Activated CD8-positive, alpha-beta T cell treated with anti-CD3 and anti-CD28 coated beads for 36 hours (primary cell): ENCODE measurements around the gene IDH3G. TPM values are rescaled to one million over a fixed set of nuclear protein-coding genes. Genes with fewer than 3 reads are reported as not detected.
"Not testable (repeated sequence)": the region's sequence is repeated elsewhere in the genome, so short reads cannot be mapped to it uniquely, and the experiment has no call there.

Source experiments
- ATAC-seq: fragments of 200-7000 bp; cut with Tn5 transposase; one replicate; pipeline ENCODE4 v1.10.0; 2021; ENCODE audit warnings: mild to moderate bottlenecking, moderate library complexity
- CTCF ChIA-PET: fragments of 350-600 bp; sonication (Branson Sonifier 250); formaldehyde crosslinking; loops from one replicate; lab custom pipeline; 2021; ENCODE audit warnings: antibody characterized with exemption; lab: Charles Lee
- POLR2A ChIA-PET: fragments of 350-600 bp; sonication (Branson Sonifier 250); formaldehyde crosslinking; loops from one replicate; lab custom pipeline; 2021; ENCODE audit warnings: antibody characterized with exemption; lab: Charles Lee
- DNase-seq: peaks from one replicate; pipeline ENCODE4 v3.0.0-alpha.2; 2020
- H3K27ac Mint-ChIP-seq: one replicate; pipeline ENCODE4 v1.8.0; 2021; ENCODE audit warnings: mild to moderate bottlenecking, mixed read lengths
- H3K27me3 Mint-ChIP-seq: one replicate; pipeline ENCODE4 v1.8.0; 2021; ENCODE audit warnings: mixed read lengths
- H3K36me3 Mint-ChIP-seq: one replicate; pipeline ENCODE4 v1.8.0; 2021; ENCODE audit warnings: low read depth, mixed read lengths
- H3K4me1 Mint-ChIP-seq: one replicate; pipeline ENCODE4 v1.8.0; 2021; ENCODE audit warnings: low read depth, mixed read lengths
- H3K4me3 Mint-ChIP-seq: one replicate; pipeline ENCODE4 v1.8.0; 2021; ENCODE audit warnings: mild to moderate bottlenecking, moderate library complexity, mixed read lengths
- H3K9me3 Mint-ChIP-seq: one replicate; pipeline ENCODE4 v1.8.0; 2021; ENCODE audit warnings: mixed read lengths
- intact Hi-C: fragments of 100-400 bp; cut with micrococcal nuclease; formaldehyde crosslinking; loops from one replicate; pipeline ENCODE4 v1.10.0; 2022
- total RNA-seq, 2 experiments: library from RNA; stranded (reverse); gene quantifications; one replicate each; pipeline ENCODE4 v1.2.3, GENCODE V29; 2021
- TF ChIP-seq, protein P1 (sequence below): fragments of 200-600 bp; IDR thresholded peaks from one replicate; pipeline ENCODE4 v1.8.0; 2022; ENCODE audit warnings: antibody characterized with exemption, mild to moderate bottlenecking

The IDH3G gene
- total RNA-seq, 2 experiments from 2014 or later, result 54.3 to 56.9 TPM

- TF ChIP-seq, protein P1, sequence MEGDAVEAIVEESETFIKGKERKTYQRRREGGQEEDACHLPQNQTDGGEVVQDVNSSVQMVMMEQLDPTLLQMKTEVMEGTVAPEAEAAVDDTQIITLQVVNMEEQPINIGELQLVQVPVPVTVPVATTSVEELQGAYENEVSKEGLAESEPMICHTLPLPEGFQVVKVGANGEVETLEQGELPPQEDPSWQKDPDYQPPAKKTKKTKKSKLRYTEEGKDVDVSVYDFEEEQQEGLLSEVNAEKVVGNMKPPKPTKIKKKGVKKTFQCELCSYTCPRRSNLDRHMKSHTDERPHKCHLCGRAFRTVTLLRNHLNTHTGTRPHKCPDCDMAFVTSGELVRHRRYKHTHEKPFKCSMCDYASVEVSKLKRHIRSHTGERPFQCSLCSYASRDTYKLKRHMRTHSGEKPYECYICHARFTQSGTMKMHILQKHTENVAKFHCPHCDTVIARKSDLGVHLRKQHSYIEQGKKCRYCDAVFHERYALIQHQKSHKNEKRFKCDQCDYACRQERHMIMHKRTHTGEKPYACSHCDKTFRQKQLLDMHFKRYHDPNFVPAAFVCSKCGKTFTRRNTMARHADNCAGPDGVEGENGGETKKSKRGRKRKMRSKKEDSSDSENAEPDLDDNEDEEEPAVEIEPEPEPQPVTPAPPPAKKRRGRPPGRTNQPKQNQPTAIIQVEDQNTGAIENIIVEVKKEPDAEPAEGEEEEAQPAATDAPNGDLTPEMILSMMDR, result no peak
- H3K27me3 Mint-ChIP-seq, result no peaks in the 10 kb centered on the region
- H3K4me3 Mint-ChIP-seq, result no peak overlapping the region
- ChIA-PET POLR2A (no interaction called here), CTCF (interaction anchor here (1.2 to 2.0 kb wide), 5 partner anchors 8 to 204 kb away, joined by 3 to 10 read pairs (median 3); no protein-coding TSS in a partner anchor)
- H3K9me3 Mint-ChIP-seq, result no peaks in the 10 kb centered on the region
- no peaks in the 10 kb centered on the region for H3K36me3 Mint-ChIP-seq
- ATAC-seq (no peak), DNase-seq (no peak)
- H3K4me1 Mint-ChIP-seq, result peaks cover 11% of the 10 kb centered on the region
- no peak overlapping the region for H3K27ac Mint-ChIP-seq
- intact Hi-C loops, result loop anchor here (10.0 kb wide), 1 partner anchor 162 kb away; the partner anchor contains the start of gene ARHGAP4
Measured at GRCh38 chrX:153762626-153763173, 31.5 kb downstream of the IDH3G start.

DNA sequence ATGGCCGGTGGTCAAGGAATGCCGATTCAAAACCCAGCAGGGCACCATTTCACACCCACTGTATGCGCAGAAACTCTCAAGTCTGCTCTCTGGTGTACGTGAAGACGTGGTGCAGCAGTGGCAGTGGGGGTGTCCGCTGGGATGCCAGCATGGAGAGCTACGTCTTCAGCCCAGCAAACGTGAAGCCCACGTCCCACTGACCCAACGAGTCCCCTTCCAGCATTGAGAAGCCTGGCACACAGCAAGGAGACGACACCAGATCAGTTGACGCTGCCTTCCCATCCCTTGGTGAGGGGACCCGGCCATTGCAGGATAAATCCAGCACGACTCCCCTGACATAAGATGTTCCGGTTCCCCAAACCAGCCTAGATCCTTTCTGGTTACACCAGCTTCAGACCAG is 32.3 kb downstream of the IDH3G start:
- Mint-ChIP-seq H3K27ac (no peak overlapping the region), H3K27me3 (no peaks in the 10 kb centered on the region), H3K4me1 (peaks cover 9% of the 10 kb centered on the region), H3K4me3 (no peak overlapping the region), H3K36me3 (no peaks in the 10 kb centered on the region), H3K9me3 (no peaks in the 10 kb centered on the region)
- ChIA-PET POLR2A (no interaction called here), CTCF (no interaction called here)
- TF ChIP-seq, protein P1, result no peak
- intact Hi-C loops, result loop anchor here (10.0 kb wide), 1 partner anchor 163 kb away; the partner anchor contains the start of gene ARHGAP4
- ATAC-seq (no peak), DNase-seq (no peak)

DNA sequence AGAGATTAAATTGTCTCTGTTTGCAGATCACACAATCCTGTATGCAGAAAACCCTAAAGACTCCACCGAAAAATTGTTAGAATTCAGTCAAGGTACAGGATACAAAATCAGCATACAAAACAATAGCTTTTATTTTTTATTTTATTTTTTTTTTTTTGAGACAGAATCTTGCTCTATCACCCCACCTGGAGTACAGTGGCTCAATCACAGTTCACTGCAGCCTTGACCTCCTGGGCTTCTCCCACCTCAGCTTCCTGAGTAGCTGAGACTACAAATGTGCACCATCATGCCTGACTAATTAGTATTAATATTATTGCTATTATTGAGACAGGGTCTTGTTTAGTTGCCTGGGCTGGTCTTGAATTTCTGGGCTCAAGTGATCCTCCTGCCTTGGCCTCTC is 39.0 kb downstream of the IDH3G start:
- no peak overlapping the region for H3K27ac Mint-ChIP-seq
- no peaks in the 10 kb centered on the region for H3K4me1 Mint-ChIP-seq
- no peaks in the 10 kb centered on the region for H3K9me3 Mint-ChIP-seq
- ATAC-seq, result no peak
- ChIA-PET CTCF (interaction anchor here (0.6 to 1.7 kb wide), 3 partner anchors 8 to 71 kb away, joined by 3 to 10 read pairs (median 3); partner anchors contain the start of gene PLXNB3), POLR2A (no interaction called here)
- no peak for DNase-seq
- H3K27me3 Mint-ChIP-seq, result no peaks in the 10 kb centered on the region
- H3K4me3 Mint-ChIP-seq, result no peak overlapping the region
- TF ChIP-seq, protein P1, result no peak
- intact Hi-C loops, result no loop called here
- H3K36me3 Mint-ChIP-seq, result no peaks in the 10 kb centered on the region

- H3K4me3 Mint-ChIP-seq, result no peak overlapping the region
- DNase-seq, result no peak
- H3K27ac Mint-ChIP-seq, result no peak overlapping the region
- ChIA-PET POLR2A (no interaction called here), CTCF (no interaction called here)
- TF ChIP-seq, protein P1, result no peak
- intact Hi-C loops, result no loop called here
- H3K36me3 Mint-ChIP-seq, result no peaks in the 10 kb centered on the region
- no peaks in the 10 kb centered on the region for H3K27me3 Mint-ChIP-seq
- H3K9me3 Mint-ChIP-seq, result no peaks in the 10 kb centered on the region
- no peaks in the 10 kb centered on the region for H3K4me1 Mint-ChIP-seq
- ATAC-seq, result no peak
Measured at GRCh38 chrX:153750127-153750774, 43.9 kb downstream of the IDH3G start.

- DNase-seq, H3K4me3 Mint-ChIP-seq, ATAC-seq, H3K9me3 Mint-ChIP-seq, POLR2A ChIA-PET, H3K27ac Mint-ChIP-seq, intact Hi-C loops, H3K36me3 Mint-ChIP-seq, H3K4me1 Mint-ChIP-seq, H3K27me3 Mint-ChIP-seq: not testable (repeated sequence)
- CTCF ChIA-PET, result interaction anchor here (1.2 kb wide), 1 partner anchor 15 kb away, joined by 3 read pairs; the partner anchor contains the start of gene PLXNB3
Measured at GRCh38 chrX:153749017-153749416, 45.2 kb downstream of the IDH3G start.

- CTCF ChIA-PET, H3K4me1 Mint-ChIP-seq: not testable (repeated sequence)
Measured at GRCh38 chrX:153746991-153747390, 47.2 kb downstream of the IDH3G start.

More at GRCh38 chrX:153746991-153747390, 47.2 kb downstream of the IDH3G start:
- H3K4me3 Mint-ChIP-seq, H3K27ac Mint-ChIP-seq, DNase-seq, POLR2A ChIA-PET, H3K36me3 Mint-ChIP-seq, H3K27me3 Mint-ChIP-seq, H3K9me3 Mint-ChIP-seq, intact Hi-C loops, ATAC-seq: not testable (repeated sequence)
